Activated CD4-positive, alpha-beta T cell treated with anti-CD3 and anti-CD28 coated beads, Interleukin-2, amount 50 U/mL, for 24 hours (primary cell): ENCODE measurements around the gene MKNK1.

ENCODE experiments used
- DNase-seq, 2 donors: peaks; one replicate each; pipeline ENCODE4 v3.0.0-alpha.2; 2020; ENCODE audit warnings: low read depth in 1 of 2, low spot score in 1 of 2

The MKNK1 gene

GRCh38 chr1:46599059-46599970, 4.8 kb downstream of the MKNK1 start:
- no peak for DNase-seq

- no peak for DNase-seq
These were observed 7.2 kb downstream of the MKNK1 start for GRCh38 chr1:46596846-46597245.

GRCh38 chr1:46596036-46596435, 8.0 kb downstream of the MKNK1 start:
- DNase-seq = no peak

- no peak for DNase-seq
These were observed 8.9 kb downstream of the MKNK1 start for GRCh38 chr1:46595127-46595526.

- DNase-seq = no peak
These were observed 10.0 kb downstream of the MKNK1 start for GRCh38 chr1:46594063-46594462.

- no peak for DNase-seq
These were observed 11.2 kb downstream of the MKNK1 start for GRCh38 chr1:46592823-46593222.

GRCh38 chr1:46589529-46589928, 14.5 kb downstream of the MKNK1 start:
- no peak for DNase-seq

- DNase-seq = no peak
These were observed 17.0 kb downstream of the MKNK1 start for GRCh38 chr1:46587069-46587468.

- no peak for DNase-seq
These were observed 18.6 kb downstream of the MKNK1 start for GRCh38 chr1:46585312-46585938.

GRCh38 chr1:46583494-46583893, 20.6 kb downstream of the MKNK1 start:
- no peak for DNase-seq

GRCh38 chr1:46582972-46583371, 21.1 kb downstream of the MKNK1 start:
- DNase-seq = no peak

GRCh38 chr1:46581681-46582455, 22.2 kb downstream of the MKNK1 start:
- DNase-seq = no peak

- no peak for DNase-seq
These were observed 23.7 kb downstream of the MKNK1 start for GRCh38 chr1:46580140-46580903.

GRCh38 chr1:46577671-46578070, 26.4 kb downstream of the MKNK1 start:
- no peak for DNase-seq

- no peak for DNase-seq
These were observed 27.5 kb downstream of the MKNK1 start for GRCh38 chr1:46576596-46576995.

- no peak for DNase-seq
These were observed 28.3 kb downstream of the MKNK1 start for GRCh38 chr1:46575778-46576177.

GRCh38 chr1:46575300-46575699, 28.8 kb downstream of the MKNK1 start:
- DNase-seq = no peak

- no peak for DNase-seq
These were observed 32.3 kb downstream of the MKNK1 start for GRCh38 chr1:46571691-46572225.

- no peak for DNase-seq
These were observed 34.0 kb downstream of the MKNK1 start for GRCh38 chr1:46569884-46570725.

GRCh38 chr1:46569116-46569515, 35.0 kb downstream of the MKNK1 start:
- DNase-seq = no peak
